H1 (cell line): ENCODE measurements around the gene SLC6A19. TPM values are rescaled to one million over a fixed set of nuclear protein-coding genes. Genes with fewer than 3 reads are reported as not detected.
A peak's percentile ranks its signal among the peaks of the same experiment; 100 is the strongest.

Experiments used
- CTCF ChIA-PET: fragments of 300-600 bp; sonication (Branson Sonifier 250); formaldehyde crosslinking; loops from one replicate; lab custom pipeline; 2021; ENCODE audit not compliant: partially characterized antibody; lab: Charles Lee
- POLR2A ChIA-PET: fragments of 300-600 bp; sonication (Branson Sonifier 250); formaldehyde crosslinking; loops from one replicate; lab custom pipeline; 2021; ENCODE audit warnings: inconsistent platforms; ENCODE audit not compliant: partially characterized antibody; lab: Charles Lee
- DNase-seq, 2 experiments: peaks; one replicate each; pipeline versions ENCODE4 v3.0.0 to v3.0.0-alpha.2; 2010 to 2022; ENCODE audit warnings: low spot score in 2 of 2, low read depth in 1 of 2, mixed read lengths in 1 of 2
- FAIRE-seq: peaks from 2 replicates; lab custom pipeline; 2011; peaks lifted over from hg19 to GRCh38; lab: Jason Lieb, UNC
- H2AFZ ChIP-seq: 2 replicates; pipeline ENCODE4 v1.8.1; 2012; ENCODE audit warnings: low read length, inconsistent platforms
- H2AK5ac ChIP-seq: 2 replicates; pipeline ENCODE4 v1.6.1; 2013; ENCODE audit warnings: low read depth, low read length
- H2BK120ac ChIP-seq: replicated peaks from 2 replicates; pipeline ENCODE3; 2013; ENCODE audit warnings: low read depth, low read length, inconsistent platforms
- H2BK12ac ChIP-seq: 2 replicates; pipeline ENCODE4 v1.6.1; 2013; ENCODE audit warnings: low read depth, low read length
- H2BK15ac ChIP-seq: 2 replicates; pipeline ENCODE4 v1.6.1; 2013; ENCODE audit warnings: low read length
- H2BK20ac ChIP-seq: 2 replicates; pipeline ENCODE4 v1.6.1; 2013; ENCODE audit warnings: low read length
- H2BK5ac ChIP-seq: 2 replicates; pipeline ENCODE4 v1.6.1; 2013; ENCODE audit warnings: low read depth, low read length
- H3K14ac ChIP-seq: 2 replicates; pipeline ENCODE4 v1.6.1; 2013; ENCODE audit warnings: inconsistent platforms; ENCODE audit not compliant: insufficient read length
- H3K18ac ChIP-seq: 2 replicates; pipeline ENCODE4 v1.6.1; 2013; ENCODE audit warnings: low read length; ENCODE audit errors: extremely low read depth
- H3K23ac ChIP-seq: 2 replicates; pipeline ENCODE4 v1.6.1; 2013; ENCODE audit warnings: inconsistent platforms; ENCODE audit not compliant: insufficient read length
- H3K23me2 ChIP-seq: 2 replicates; pipeline ENCODE4 v1.6.1; 2013; ENCODE audit warnings: low read depth, low read length
- H3K27ac ChIP-seq: 2 replicates; pipeline ENCODE4 v1.6.1; 2011; ENCODE audit warnings: low read depth, low read length, inconsistent platforms
- H3K27me3 ChIP-seq, 4 experiments: replicated peaks in 1 of 4; 1 replicate in 1 of 4; 2 replicates in 3 of 4; pipeline versions ENCODE4 v1.6.1 to v1.8.1; 2011 to 2013; ENCODE audit warnings: low read length in 3 of 4, mild to moderate bottlenecking in 3 of 4, inconsistent platforms in 2 of 4, mixed read lengths in 2 of 4, moderate library complexity in 1 of 4; ENCODE audit not compliant: control insufficient read depth in 3 of 4, insufficient read depth in 3 of 4; ENCODE audit errors: extremely low read depth in 1 of 4
- H3K36me3 ChIP-seq, 4 experiments: 2 replicates each; pipeline versions ENCODE4 v1.6.1 to v1.8.1; 2011 to 2013; ENCODE audit warnings: mild to moderate bottlenecking in 4 of 4, low read length in 3 of 4, moderate library complexity in 2 of 4, control low read depth in 1 of 4, inconsistent platforms in 1 of 4; ENCODE audit not compliant: insufficient read depth in 4 of 4, control insufficient read depth in 2 of 4
- H3K4ac ChIP-seq: replicated peaks from 2 replicates; pipeline ENCODE3; 2013; ENCODE audit warnings: low read length, low read depth, mixed read lengths, inconsistent platforms; ENCODE audit not compliant: insufficient read length
- H3K4me1 ChIP-seq, 4 experiments: replicated peaks in 1 of 4; 1 replicate in 1 of 4; 2 replicates in 3 of 4; pipeline versions ENCODE4 v1.6.1 to v1.8.1; 2011 to 2013; ENCODE audit warnings: low read length in 3 of 4, inconsistent platforms in 2 of 4, mixed read lengths in 1 of 4; ENCODE audit not compliant: insufficient read depth in 4 of 4, control insufficient read depth in 3 of 4
- H3K4me2 ChIP-seq, 2 experiments: 2 replicates each; pipeline versions ENCODE4 v1.6.1 to v1.8.1; 2011 to 2013; ENCODE audit warnings: low read depth in 2 of 2, low read length in 2 of 2, control low read depth in 1 of 2, inconsistent platforms in 1 of 2, mild to moderate bottlenecking in 1 of 2; ENCODE audit not compliant: insufficient read depth in 1 of 2
- H3K4me3 ChIP-seq, 4 experiments: fragments of 200-600, 300-600 bp in 1 of 4; sonication (generic), shearing (Covaris generic), sonication (Bioruptor Twin) in 1 of 4; 2 replicates each; pipeline versions ENCODE4 v1.5.1 to v1.8.1; 2011 to 2016; ENCODE audit warnings: low read length in 4 of 4, low read depth in 3 of 4, control low read depth in 2 of 4, inconsistent platforms in 2 of 4, mild to moderate bottlenecking in 2 of 4, mixed read lengths in 1 of 4, moderate library complexity in 1 of 4; ENCODE audit not compliant: insufficient read depth in 2 of 4; ENCODE audit errors: extremely low read depth in 1 of 4
- H3K56ac ChIP-seq: replicated peaks from 2 replicates; pipeline ENCODE3; 2013; ENCODE audit warnings: low read depth, mild to moderate bottlenecking, mixed read lengths, low read length, inconsistent platforms; ENCODE audit not compliant: insufficient read length
- H3K79me1 ChIP-seq: 2 replicates; pipeline ENCODE4 v1.6.1; 2013; ENCODE audit warnings: low read depth, low read length, control low read depth
- H3K79me2 ChIP-seq, 2 experiments: 2 replicates each; pipeline versions ENCODE4 v1.6.1 to v1.8.1; 2012 to 2013; ENCODE audit warnings: low read length in 2 of 2, mild to moderate bottlenecking in 2 of 2, inconsistent platforms in 1 of 2; ENCODE audit not compliant: insufficient read depth in 2 of 2, control insufficient read depth in 1 of 2
- H3K9ac ChIP-seq, 4 experiments: replicated peaks in 1 of 4; 1 replicate in 1 of 4; 2 replicates in 3 of 4; pipeline versions ENCODE4 v1.6.1 to v1.8.1; 2011 to 2013; ENCODE audit warnings: low read depth in 3 of 4, low read length in 3 of 4, control low read depth in 2 of 4, mild to moderate bottlenecking in 2 of 4, moderate library complexity in 2 of 4, inconsistent platforms in 1 of 4; ENCODE audit errors: extremely low read depth in 1 of 4
- H3K9me3 ChIP-seq, 2 experiments: 2 replicates each; pipeline versions ENCODE4 v1.6.1 to v1.8.1; 2012 to 2013; ENCODE audit warnings: mild to moderate bottlenecking in 2 of 2, moderate library complexity in 2 of 2, control low read depth in 1 of 2, inconsistent platforms in 1 of 2, low read depth in 1 of 2, low read length in 1 of 2, mixed read lengths in 1 of 2; ENCODE audit not compliant: insufficient read depth in 2 of 2
- H4K20me1 ChIP-seq, 2 experiments: replicated peaks in 1 of 2; 2 replicates each; pipeline versions ENCODE3 to v1.8.1; 2011 to 2013; ENCODE audit warnings: inconsistent platforms in 2 of 2, low read length in 2 of 2, mild to moderate bottlenecking in 1 of 2; ENCODE audit not compliant: insufficient read depth in 2 of 2, control insufficient read depth in 1 of 2
- H4K5ac ChIP-seq: 2 replicates; pipeline ENCODE4 v1.6.1; 2013; ENCODE audit warnings: low read length, low read depth, mixed read lengths, inconsistent platforms; ENCODE audit not compliant: insufficient read length
- H4K8ac ChIP-seq: 2 replicates; pipeline ENCODE4 v1.8.0; 2013; ENCODE audit warnings: mild to moderate bottlenecking, moderate library complexity, low read length, inconsistent platforms; ENCODE audit not compliant: insufficient read depth; ENCODE audit errors: extremely low read depth
- H4K91ac ChIP-seq: replicated peaks from 2 replicates; pipeline ENCODE3; 2013; ENCODE audit warnings: low read length, mixed read lengths, inconsistent platforms; ENCODE audit not compliant: insufficient read length
- ASH2L ChIP-seq: fragments of 200-600, 300-600 bp; sonication (generic); IDR thresholded peaks from one replicate; pipeline ENCODE4 v1.7.1; 2017; ENCODE audit warnings: low read length
- EZH2 ChIP-seq: fragments of 200-600 bp; sonication (generic); IDR thresholded peaks from 2 replicates; pipeline ENCODE4 v1.7.1; 2012; ENCODE audit warnings: low read depth, mild to moderate bottlenecking, moderate library complexity, low read length, inconsistent platforms; ENCODE audit not compliant: severe bottlenecking
- GABPA ChIP-seq: IDR thresholded peaks from 2 replicates; pipeline ENCODE4 v1.6.1; 2011; ENCODE audit warnings: mild to moderate bottlenecking, low read length, moderate library complexity, borderline replicate concordance; ENCODE audit not compliant: insufficient read depth
- MAX ChIP-seq: IDR thresholded peaks from 2 replicates; pipeline ENCODE4 v1.6.1; 2012; ENCODE audit warnings: inconsistent platforms
- SIN3A ChIP-seq, 2 experiments: IDR thresholded peaks in 1 of 2; conservative IDR thresholded peaks in 1 of 2; 2 replicates each; pipeline ENCODE4 v1.6.1; 2011 to 2012; ENCODE audit warnings: low read length in 2 of 2, improper control_type of control experiment in 1 of 2, low read depth in 1 of 2, mild to moderate bottlenecking in 1 of 2
- TAF7 ChIP-seq: optimal IDR thresholded peaks from 2 replicates; pipeline ENCODE3; 2011; ENCODE audit warnings: low read depth, mild to moderate bottlenecking, inconsistent platforms, low read length, moderate library complexity, borderline replicate concordance
- TBP ChIP-seq: IDR thresholded peaks from 2 replicates; pipeline ENCODE4 v1.6.1; 2011; ENCODE audit warnings: low read depth, low read length, improper control_type of control experiment
- TEAD4 ChIP-seq: IDR thresholded peaks from 2 replicates; pipeline ENCODE4 v1.6.1; 2012; ENCODE audit warnings: low read depth, low read length, inconsistent platforms, mixed read lengths
- YY1 ChIP-seq: IDR thresholded peaks from 2 replicates; pipeline ENCODE4 v1.6.1; 2011; ENCODE audit warnings: low read depth, mild to moderate bottlenecking, low read length
- ZNF274 ChIP-seq: IDR thresholded peaks from 2 replicates; pipeline ENCODE4 v1.7.0; 2012; ENCODE audit warnings: low read length, borderline replicate concordance; ENCODE audit errors: extremely low read depth
- WGBS, 2 experiments: shearing (Covaris generic) in 1 of 2; methylation state at CpG; one replicate each; pipeline versions ENCODE4 v1.1.6 to v1.1.7; 2013 to 2015; ENCODE audit warnings: low lambda C conversion rate in 2 of 2, mixed read lengths in 2 of 2, inconsistent platforms in 1 of 2, low coverage in 1 of 2, missing lambda C conversion rate in 1 of 2; ENCODE audit not compliant: insufficient replicate concordance in 2 of 2, insufficient coverage in 1 of 2, insufficient read length in 1 of 2; ENCODE audit errors: extremely low coverage in 1 of 2, missing lambda C conversion rate in 1 of 2; 5-methylcytosine and 5-hydroxymethylcytosine counted together
- polyA plus RNA-seq, 7 experiments: library from polyadenylated mRNA; depleted of rRNA in 3 of 7; stranded (reverse) in 5 of 7; unstranded in 2 of 7; fragments of >200 nt in 5 of 7; fragments of 200-250 nt in 2 of 7; gene quantifications; 1 replicate in 5 of 7; 2 replicates in 1 of 7; 4 replicates in 1 of 7; pipeline versions ENCODE4 v1.2.1 to v1.2.3, GENCODE V29; 2011 to 2013; ENCODE audit warnings: missing spikeins in 2 of 7, mixed read lengths in 2 of 7
- total RNA-seq: library from RNA; stranded (reverse); fragmentation: NEBNext Ultra II Directional; extraction: Animal tissue kit (Norgen Biotek cat#: 25700); gene quantifications from 2 replicates; pipeline ENCODE4 v1.2.1, GENCODE V29; 2021

SLC6A19 gene
- total and polyA plus RNA-seq, 2 of the 8 experiments (the other 6 are each of a cell fraction or from before 2014, with no cell fraction given) = 0.02 TPM; not detected in 1

- Histone ChIP-seq H2BK15ac (no peak overlapping the region), H2AFZ (no peak overlapping the region), H2BK5ac (no peak overlapping the region), H4K20me1 (peaks cover 10 to 11% of the 10 kb centered on the region in 2 experiments), H3K18ac (no peak overlapping the region), H4K5ac (no peak overlapping the region), H3K27me3 (no peaks in the 10 kb centered on the region; a peak in 1 of 7 replicates), H2AK5ac (no peak overlapping the region), H4K91ac (no peak overlapping the region), H3K4me2 (peak overlapping the region in 1 of 2 experiments; percentile 48; a peak in 3 of 4 replicates), H3K4me1 (peaks cover 0 to 9% (median under 1%) of the 10 kb centered on the region in 4 experiments; a peak in 5 of 7 replicates), H2BK120ac (no peak overlapping the region), H3K23me2 (peaks cover 2% of the 10 kb centered on the region; the same call in 1 of the 2 replicates), H4K8ac (no peak overlapping the region; the same call in 1 of the 2 replicates), H3K4ac (no peak overlapping the region), H2BK12ac (no peak overlapping the region), H3K27ac (no peak overlapping the region), H3K9me3 (no peaks in the 10 kb centered on the region), H3K79me2 (no peaks in the 10 kb centered on the region), H3K36me3 (no peaks in the 10 kb centered on the region), H3K79me1 (no peaks in the 10 kb centered on the region), H3K9ac (no peak overlapping the region), H3K23ac (no peak overlapping the region), H3K56ac (no peak overlapping the region), H2BK20ac (no peak overlapping the region), H3K4me3 (no peak overlapping the region), H3K14ac (no peak overlapping the region)
- WGBS, 2 experiments = 43% methylated on average over 24 of the region's 43 CpGs; no CpG with 5 or more reads in 1 of the 2 experiments
- ChIA-PET POLR2A (interaction anchor here (1.1 kb wide), 1 partner anchor 93 kb away, joined by 3 read pairs; no protein-coding TSS in a partner anchor), CTCF (interaction anchor here (0.7 to 3.1 kb wide), 3 partner anchors 73 to 79 kb away, joined by 3 to 13 read pairs (median 3); no protein-coding TSS in a partner anchor)
- no peak for FAIRE-seq
- DNase-seq = peak; percentile 33 to 91
- TF ChIP-seq TAF7 (peak; percentile 33), TBP (peak; percentile 88), SIN3A (conservative IDR thresholded peaks at IDR 0.05 in 1 of 2, IDR thresholded peaks at IDR 0.05 in 1 of 2; ENCODE audit: low read depth in 1 of 2, low read length in 2 of 2) (peak; percentile 96 to 97), TEAD4 (peak; percentile 41; the same call in 1 of the 2 replicates), ZNF274 (no peak), YY1 (peak; percentile 81), MAX (peak; percentile 75), GABPA (peak; percentile 83; the same call in 1 of the 2 replicates), ASH2L (peak; percentile 21), EZH2 (no peak)
Observed at GRCh38 chr5:1246711-1247431, 45.5 kb downstream of the SLC6A19 start.
